ENCODE results near the gene OR10J5.
"Not testable (repeated sequence)": the region's sequence is repeated elsewhere in the genome, so short reads cannot be mapped to it uniquely, and the experiment has no call there.

The OR10J5 gene

GRCh38 chr1:159535907-159536306, at the start of gene OR10J5:
TSS of gene OR10J5 (minus strand) at chr1:159536007. CDS start at chr1:159536007, 0 bp downstream.
- DNase-seq (ENCODE audit: low read depth in 2 of 2): no peak

GRCh38 chr1:159584536-159584935, 48.7 kb upstream of the OR10J5 start:
- no peak for DNase-seq (ENCODE audit: low read depth in 2 of 2)

- DNase-seq (ENCODE audit: low read depth in 2 of 2): no peak
Observed at GRCh38 chr1:159581422-159581821, 45.6 kb upstream of the OR10J5 start.

GRCh38 chr1:159580340-159580739, 44.5 kb upstream of the OR10J5 start:
- DNase-seq (ENCODE audit: low read depth in 2 of 2): no peak

DNA sequence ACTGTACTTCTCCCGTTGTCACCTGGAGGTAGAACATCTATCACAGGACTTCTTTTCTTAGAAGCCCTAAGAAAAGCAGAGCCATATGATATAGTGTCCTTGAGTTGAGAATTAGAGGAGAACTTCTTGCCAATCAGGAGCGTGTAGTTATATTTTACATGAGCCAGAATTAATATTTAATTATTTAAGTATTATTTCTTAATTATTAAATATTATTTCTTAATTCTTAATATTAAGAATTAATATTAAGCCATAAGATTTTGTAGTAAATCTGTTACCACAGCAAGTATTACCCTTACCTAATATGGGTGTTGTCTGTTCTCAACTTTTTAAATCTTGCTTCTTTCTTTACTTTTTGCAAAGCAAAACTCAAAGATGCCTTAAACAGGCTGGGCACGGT, 41.6 kb upstream of the OR10J5 start:
- DNase-seq (ENCODE audit: low read depth in 2 of 2): no peak

DNA sequence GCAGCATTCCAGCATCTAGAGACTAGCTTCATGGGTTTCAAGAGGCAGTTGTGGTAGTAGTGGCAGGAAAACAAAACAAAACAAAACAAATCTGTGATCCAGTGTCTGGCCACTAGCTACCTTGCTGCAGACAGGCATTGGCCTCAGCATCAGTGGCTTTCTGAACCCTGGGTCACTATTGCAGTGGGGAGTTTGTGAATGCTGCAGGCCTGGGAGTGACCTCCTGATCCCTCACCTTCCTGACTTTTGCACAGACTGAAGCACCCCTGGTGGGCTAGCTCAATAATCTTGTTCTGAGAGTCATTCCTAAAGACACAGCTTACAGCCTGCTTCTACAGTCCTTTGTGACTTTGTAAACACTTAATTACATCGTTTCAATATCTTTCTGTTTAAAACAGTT, 26.9 kb upstream of the OR10J5 start:
- no peak for DNase-seq (ENCODE audit: low read depth in 2 of 2)

- no peak for DNase-seq (ENCODE audit: low read depth in 2 of 2)
Observed at GRCh38 chr1:159561497-159561896, 25.7 kb upstream of the OR10J5 start.

- no peak for DNase-seq (ENCODE audit: low read depth in 2 of 2)
Observed at GRCh38 chr1:159560599-159560998, 24.8 kb upstream of the OR10J5 start.

DNA sequence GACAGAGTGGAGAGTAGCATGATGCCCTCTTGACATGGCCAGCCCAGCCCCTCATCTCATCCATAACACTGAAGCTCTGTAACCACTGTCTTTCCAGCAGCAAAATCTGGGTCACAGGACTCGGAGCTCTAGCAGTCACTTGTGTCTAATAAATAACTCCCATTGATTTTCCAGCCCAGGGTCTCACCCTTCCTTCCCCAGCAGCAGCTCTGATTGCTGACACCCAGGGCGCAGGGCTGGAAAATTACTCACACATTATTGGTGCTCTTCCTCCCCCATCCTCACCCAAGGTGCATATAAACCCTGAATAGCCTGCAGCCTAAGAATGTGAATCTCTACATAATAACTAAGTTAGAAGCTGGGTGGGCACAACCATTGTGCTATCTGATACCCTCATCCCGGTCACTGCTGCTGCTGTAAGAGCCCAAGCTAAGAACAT, 21.1 kb upstream of the OR10J5 start:
- no peak for DNase-seq (ENCODE audit: low read depth in 2 of 2)

DNA sequence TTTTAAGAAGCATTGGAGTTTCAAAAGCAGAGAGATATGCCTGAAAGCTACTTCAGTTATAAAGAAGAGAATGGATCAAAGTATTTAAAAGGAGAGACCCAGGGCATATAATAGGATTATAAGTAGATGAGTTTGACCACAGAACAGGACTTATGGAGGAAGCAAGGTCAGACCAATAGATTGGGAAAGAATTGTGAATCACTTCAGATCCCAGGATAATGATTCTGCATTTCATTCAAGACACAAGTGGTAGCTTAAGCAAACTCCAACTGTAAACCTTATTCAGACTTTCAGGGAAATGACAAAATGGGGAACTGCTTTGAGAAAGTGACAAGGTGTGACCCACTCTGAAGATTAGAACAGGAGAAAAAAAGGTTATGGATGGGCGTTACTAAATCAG, 18.9 kb upstream of the OR10J5 start:
- DNase-seq (ENCODE audit: low read depth in 2 of 2): no peak

- DNase-seq (ENCODE audit: low read depth in 2 of 2): no peak
Observed at GRCh38 chr1:159554261-159554660, 18.5 kb upstream of the OR10J5 start.

DNA sequence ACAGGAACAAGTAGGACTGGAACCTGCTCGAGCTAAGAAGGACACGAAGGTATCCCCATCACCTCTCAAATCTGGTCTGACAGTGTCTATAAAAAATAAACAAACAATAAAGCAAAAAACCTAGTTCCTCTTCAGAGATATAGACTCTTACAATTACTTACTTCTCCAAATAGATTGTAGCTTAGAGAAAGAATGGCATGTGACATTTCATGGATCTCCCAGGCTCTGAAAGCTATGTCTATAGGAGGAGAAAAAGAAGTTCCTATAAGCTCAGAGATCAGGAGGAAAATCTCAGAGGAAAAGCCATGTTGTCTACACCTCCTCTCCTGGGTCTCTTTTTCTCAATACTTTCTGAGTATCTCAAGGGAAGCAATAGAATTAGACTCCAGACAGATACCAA, 12.3 kb upstream of the OR10J5 start:
- no peak for DNase-seq (ENCODE audit: low read depth in 2 of 2)

DNA sequence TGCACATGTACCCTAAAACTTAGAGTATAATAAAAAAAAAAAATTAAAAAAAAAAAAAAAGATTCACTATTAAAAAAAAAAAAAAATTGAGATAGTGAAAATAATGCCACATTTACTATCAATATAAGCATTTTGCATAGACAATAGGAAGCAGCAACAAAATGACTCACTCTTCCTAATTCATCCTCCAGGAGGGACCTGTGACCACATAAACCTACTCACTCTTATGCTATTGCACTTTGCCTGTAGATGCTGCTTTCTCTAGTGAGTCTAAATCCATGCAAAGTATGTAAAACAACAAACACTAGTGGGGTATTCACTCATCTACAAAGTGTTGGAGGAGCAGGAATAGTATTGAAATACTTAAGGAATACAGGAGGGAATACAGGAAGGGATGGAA, 2.9 kb downstream of the OR10J5 start:
- DNase-seq (ENCODE audit: low read depth in 2 of 2): no peak

GRCh38 chr1:159524792-159525191, 11.0 kb downstream of the OR10J5 start:
- DNase-seq (ENCODE audit: low read depth in 2 of 2): not testable (repeated sequence)

DNA sequence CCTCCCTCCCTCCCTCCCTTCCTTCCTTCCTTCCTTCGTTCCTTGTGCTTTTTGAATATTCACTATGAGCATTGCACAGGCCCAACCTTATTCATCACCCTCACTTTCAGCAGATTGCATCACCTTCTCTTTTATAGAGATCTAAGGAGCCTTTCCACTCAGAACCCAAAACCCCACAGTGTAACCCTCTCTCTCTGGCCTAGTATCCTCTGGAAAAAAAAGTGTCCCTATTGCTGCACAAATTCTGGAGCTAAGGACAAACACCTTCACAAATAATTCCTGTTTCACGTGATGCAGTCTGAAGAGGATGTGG, 25.6 kb downstream of the OR10J5 start:
- no peak for DNase-seq (ENCODE audit: low read depth in 2 of 2)

DNA sequence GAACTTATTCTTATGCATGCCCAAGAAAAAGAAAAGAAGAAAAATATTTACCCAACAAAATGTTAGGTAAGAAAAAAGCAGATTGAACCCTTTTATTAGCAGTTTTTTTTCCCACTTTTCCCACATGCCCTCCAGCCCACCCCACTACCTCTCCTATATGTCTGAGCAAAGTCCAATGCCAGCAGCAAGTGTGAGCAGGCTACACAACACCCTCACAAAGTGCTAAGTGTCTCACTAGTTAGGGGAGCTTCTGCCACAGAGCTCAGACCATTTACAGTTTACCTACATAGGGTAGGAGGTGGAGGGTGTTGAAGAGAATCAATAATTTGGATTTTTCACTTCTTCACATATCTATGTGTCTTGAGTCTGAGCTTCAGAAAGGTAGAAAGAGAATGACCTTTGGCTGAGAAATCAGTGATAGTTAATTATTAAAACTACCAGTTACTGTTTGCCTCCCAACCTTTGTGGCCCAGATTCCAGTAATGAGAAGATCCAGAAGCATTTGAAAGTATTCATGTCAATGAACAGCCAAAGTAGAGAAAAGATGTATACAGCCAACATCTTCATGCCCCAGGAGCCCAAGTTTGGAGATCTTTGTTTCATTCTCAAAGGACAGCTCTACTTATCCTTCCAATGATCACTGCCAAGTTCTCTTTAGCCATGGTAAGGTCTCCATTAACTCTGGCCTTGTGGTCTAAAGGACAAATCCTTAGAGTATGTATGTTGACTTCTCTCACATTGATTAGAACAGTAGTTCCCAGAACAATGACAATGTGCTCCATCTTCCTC, 26.2 kb downstream of the OR10J5 start:
- no peak for DNase-seq (ENCODE audit: low read depth in 2 of 2)

DNA sequence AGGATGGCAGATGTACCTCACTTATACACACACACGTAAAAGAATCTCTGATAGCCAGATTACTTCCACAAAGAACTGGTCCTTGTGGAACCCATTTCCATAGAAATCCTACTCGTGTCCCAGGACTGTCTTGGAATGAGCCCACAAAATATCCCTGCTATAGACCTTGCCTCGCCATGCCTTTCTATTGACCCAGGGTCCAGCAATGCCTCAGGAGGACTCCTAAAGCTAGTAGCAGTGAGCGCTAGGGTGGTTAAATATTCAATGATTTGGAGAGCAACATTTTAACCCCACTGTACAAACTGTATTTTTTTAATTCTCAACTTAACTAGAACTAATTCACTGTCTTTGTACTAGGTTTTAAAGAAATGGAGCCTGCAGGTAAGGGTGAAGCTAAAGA, 26.9 kb downstream of the OR10J5 start:
- no peak for DNase-seq (ENCODE audit: low read depth in 2 of 2)

DNA sequence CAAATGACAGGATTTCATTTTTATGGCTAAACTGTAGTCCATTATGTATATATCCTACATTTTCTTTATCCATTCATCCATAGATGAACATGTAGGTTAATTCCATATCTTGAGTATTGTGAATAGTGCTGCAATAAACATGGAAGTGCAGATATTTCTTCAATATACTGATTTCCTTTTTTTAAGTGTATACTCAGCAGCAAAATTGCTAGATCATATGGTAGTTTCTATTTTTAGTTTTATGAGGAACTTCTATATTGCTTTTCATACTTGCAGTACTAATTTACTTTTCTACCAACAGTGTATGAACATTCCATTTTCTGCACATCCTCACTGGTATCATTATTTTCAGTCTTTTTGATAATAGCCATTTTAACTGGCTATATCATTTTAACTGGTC, 30.1 kb downstream of the OR10J5 start:
- no peak for DNase-seq (ENCODE audit: low read depth in 2 of 2)

DNA sequence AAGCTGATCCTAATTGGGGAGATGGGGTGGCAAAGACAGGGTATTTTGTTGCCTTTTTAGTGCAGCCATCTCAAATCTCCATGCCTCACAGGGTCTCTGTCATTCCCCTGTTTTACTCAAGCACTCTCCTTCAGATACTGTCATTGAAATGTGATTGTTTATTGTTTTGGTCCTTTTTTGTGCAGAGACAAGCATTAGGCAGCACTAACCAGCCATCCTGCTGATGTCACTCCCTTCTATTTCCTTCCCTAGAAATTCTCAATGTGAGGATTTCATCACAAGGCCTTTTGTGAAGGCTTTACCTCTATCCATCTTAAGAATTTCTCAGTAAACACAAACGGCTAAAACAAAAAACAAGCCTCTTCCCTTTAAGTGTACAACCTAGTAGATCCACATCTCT, 34.7 kb downstream of the OR10J5 start:
- no peak for DNase-seq (ENCODE audit: low read depth in 2 of 2)

GRCh38 chr1:159494513-159495210, 41.1 kb downstream of the OR10J5 start:
- DNase-seq (ENCODE audit: low read depth in 2 of 2): not testable (repeated sequence)

- DNase-seq (ENCODE audit: low read depth in 2 of 2): no peak
Observed at GRCh38 chr1:159493354-159493753, 42.5 kb downstream of the OR10J5 start.

DNA sequence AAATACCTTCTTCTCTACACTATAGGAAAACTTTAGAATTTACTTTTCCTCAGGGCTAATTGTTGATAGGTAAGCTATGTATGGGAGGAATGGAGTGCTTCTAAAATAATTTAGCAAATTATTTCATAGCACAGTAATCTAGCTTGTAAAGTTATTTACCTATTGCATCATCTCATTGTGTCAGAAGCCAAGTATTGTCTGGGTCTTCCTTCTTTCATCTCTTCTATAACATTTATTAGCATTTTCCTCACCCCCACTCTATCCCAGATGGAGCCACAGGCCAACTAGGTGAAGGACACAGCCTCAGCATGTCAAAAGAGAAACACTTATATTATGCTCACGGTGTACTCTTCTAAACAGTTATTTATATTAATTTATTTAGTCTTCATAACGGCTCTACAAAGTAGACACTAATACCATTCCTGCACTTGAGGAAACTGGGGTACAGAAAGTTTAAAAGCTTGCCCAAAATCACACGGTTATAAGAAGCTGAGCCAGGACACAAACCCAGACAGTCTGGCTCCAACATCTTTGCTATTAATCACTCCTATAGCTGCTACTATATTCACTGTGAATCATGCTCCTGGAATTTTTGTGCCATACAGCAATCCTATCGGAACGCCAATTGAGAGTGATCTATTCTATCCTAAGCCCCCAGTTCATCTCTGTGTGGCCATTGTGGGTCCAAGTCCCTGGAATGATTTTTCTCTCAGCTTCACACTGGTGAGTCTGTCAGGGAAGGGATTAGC, 43.1 kb downstream of the OR10J5 start:
- DNase-seq (ENCODE audit: low read depth in 2 of 2): no peak
